CD4-positive, alpha-beta T cell (primary cell): ENCODE results near the gene DLGAP5. TPM values are rescaled to one million over a fixed set of nuclear protein-coding genes. Genes with fewer than 3 reads are reported as not detected.

ENCODE experiments used
- ATAC-seq: fragments of 200-7000 bp; cut with Tn5 transposase; one replicate; pipeline ENCODE4 v1.10.0; 2022; ENCODE audit warnings: mild to moderate bottlenecking; ENCODE audit not compliant: poor library complexity
- CTCF ChIA-PET: fragments of 350-600 bp; sonication (Branson Sonifier 250); formaldehyde crosslinking; loops from one replicate; lab custom pipeline; 2021; ENCODE audit warnings: antibody characterized with exemption, inconsistent platforms; lab: Charles Lee
- POLR2A ChIA-PET: fragments of 350-600 bp; sonication (Branson Sonifier 250); formaldehyde crosslinking; loops from one replicate; lab custom pipeline; 2021; ENCODE audit warnings: antibody characterized with exemption, inconsistent platforms; lab: Charles Lee
- DNase-seq, 14 experiments: peaks; one replicate each; pipeline ENCODE4 v3.0.0-alpha.2; 2013 to 2020; ENCODE audit warnings: mixed read lengths in 2 of 14
- H3K27ac ChIP-seq, 2 donors: one replicate each; pipeline versions ENCODE4 v1.5.1 to v1.7.0; 2013; ENCODE audit warnings: low read length in 2 of 2, low read depth in 1 of 2, mild to moderate bottlenecking in 1 of 2
- H3K27me3 ChIP-seq, 2 experiments: 1 replicate in 1 of 2; 2 replicates in 1 of 2; pipeline versions ENCODE4 v1.6.1 to v1.7.0; 2013; ENCODE audit warnings: low read length in 2 of 2, control low read depth in 1 of 2, mild to moderate bottlenecking in 1 of 2, moderate library complexity in 1 of 2; ENCODE audit not compliant: insufficient read depth in 2 of 2, control insufficient read depth in 1 of 2
- H3K36me3 ChIP-seq: one replicate; pipeline ENCODE4 v1.6.1; 2013; ENCODE audit warnings: low read length, control low read depth; ENCODE audit not compliant: insufficient read depth
- H3K4me1 ChIP-seq: one replicate; pipeline ENCODE4 v1.6.1; 2013; ENCODE audit warnings: low read length, control low read depth; ENCODE audit not compliant: insufficient read depth
- H3K4me3 ChIP-seq: one replicate; pipeline ENCODE4 v1.5.1; 2013; ENCODE audit warnings: mild to moderate bottlenecking, low read length, moderate library complexity
- H3K9me3 ChIP-seq, 2 experiments: 1 replicate in 1 of 2; 2 replicates in 1 of 2; pipeline versions ENCODE4 v1.6.1 to v1.7.0; 2013; ENCODE audit warnings: low read length in 2 of 2, mild to moderate bottlenecking in 2 of 2, control low read depth in 1 of 2, moderate library complexity in 1 of 2; ENCODE audit not compliant: control insufficient read depth in 1 of 2, insufficient read depth in 1 of 2
- H3K27ac Mint-ChIP-seq: one replicate; pipeline ENCODE4 v1.8.0; 2020; ENCODE audit warnings: mixed read lengths
- H3K27me3 Mint-ChIP-seq: one replicate; pipeline ENCODE4 v1.8.0; 2021; ENCODE audit warnings: mixed read lengths
- H3K36me3 Mint-ChIP-seq: one replicate; pipeline ENCODE4 v1.8.0; 2021; ENCODE audit warnings: low read depth, mixed read lengths
- H3K4me1 Mint-ChIP-seq: one replicate; pipeline ENCODE4 v1.8.0; 2021; ENCODE audit warnings: low read depth, mixed read lengths
- H3K4me3 Mint-ChIP-seq: one replicate; pipeline ENCODE4 v1.8.0; 2020; ENCODE audit warnings: mild to moderate bottlenecking, mixed read lengths
- H3K9me3 Mint-ChIP-seq: one replicate; pipeline ENCODE4 v1.8.0; 2020; ENCODE audit warnings: mixed read lengths
- CTCF ChIP-seq: fragments of 200-600 bp; IDR thresholded peaks from one replicate; pipeline ENCODE4 v1.8.0; 2022; ENCODE audit warnings: antibody characterized with exemption, mild to moderate bottlenecking
- intact Hi-C, 2 experiments: fragments of 100-400 bp; cut with DNase I in 1 of 2; cut with micrococcal nuclease in 1 of 2; formaldehyde crosslinking; loops; one replicate each; pipeline versions ENCODE4 v1.15.1 to v1.9.0; 2023 to 2025; cut with DNase I, micrococcal nuclease
- total RNA-seq, 174 experiments: library from RNA in 2 of 174; stranded (reverse) in 2 of 174; gene quantifications; one replicate each; pipeline ENCODE4 v1.2.3 and lab custom pipeline; 2021 to 2026

The DLGAP5 gene
- total RNA-seq, 2 experiments from 2014 or later = 0.25 TPM; not detected in 1

GRCh38 chr14:55180434-55180833 is 11.0 kb downstream of the DLGAP5 start:
- no peak overlapping the region for H3K4me3 Mint-ChIP-seq
- peak in 1 of 14 experiments; percentile 13 for DNase-seq
- no peaks in the 10 kb centered on the region for H3K36me3 Mint-ChIP-seq
- H3K9me3 Mint-ChIP-seq = no peaks in the 10 kb centered on the region
- Histone ChIP-seq H3K4me3 (no peak overlapping the region), H3K36me3 (no peaks in the 10 kb centered on the region), H3K4me1 (peaks cover 5% of the 10 kb centered on the region), H3K27me3 (no peaks in the 10 kb centered on the region), H3K9me3 (no peaks in the 10 kb centered on the region), H3K27ac (peak overlapping the region in 1 of 2 donors; percentile 14)
- CTCF ChIA-PET = no interaction called here
- peaks cover 9% of the 10 kb centered on the region for H3K4me1 Mint-ChIP-seq
- ATAC-seq = no peak
- TF ChIP-seq CTCF = no peak
- no peaks in the 10 kb centered on the region for H3K27me3 Mint-ChIP-seq
- H3K27ac Mint-ChIP-seq = no peak overlapping the region
- intact Hi-C loops = no loop called here
- POLR2A ChIA-PET = no interaction called here

- TF ChIP-seq CTCF = no peak
These were observed 11.4 kb downstream of the DLGAP5 start for GRCh38 chr14:55180006-55180405.

GRCh38 chr14:55170526-55170925 is 20.9 kb downstream of the DLGAP5 start:
- H3K27ac Mint-ChIP-seq = no peak overlapping the region
- Histone ChIP-seq H3K27me3 (no peaks in the 10 kb centered on the region), H3K4me1 (no peaks in the 10 kb centered on the region), H3K4me3 (no peak overlapping the region), H3K36me3 (no peaks in the 10 kb centered on the region), H3K27ac (no peak overlapping the region), H3K9me3 (no peaks in the 10 kb centered on the region)
- H3K9me3 Mint-ChIP-seq = no peaks in the 10 kb centered on the region
- POLR2A ChIA-PET = interaction anchor here (0.6 to 0.7 kb wide), 2 partner anchors 116 to 119 kb away, joined by 3 read pairs; partner anchors contain the start of gene MAPK1IP1L
- no peaks in the 10 kb centered on the region for H3K27me3 Mint-ChIP-seq
- no peak overlapping the region for H3K4me3 Mint-ChIP-seq
- no peak for TF ChIP-seq CTCF
- no peaks in the 10 kb centered on the region for H3K4me1 Mint-ChIP-seq
- ATAC-seq = no peak
- DNase-seq = no peak
- H3K36me3 Mint-ChIP-seq = no peaks in the 10 kb centered on the region
- intact Hi-C loops = no loop called here
- CTCF ChIA-PET = interaction anchor here (3.1 kb wide), 1 partner anchor 10 kb away, joined by 8 read pairs; no protein-coding TSS in a partner anchor

More at GRCh38 chr14:55180006-55180405, 11.4 kb downstream of the DLGAP5 start:
- DNase-seq (no peak), ATAC-seq (no peak)
- H3K27me3 Mint-ChIP-seq = no peaks in the 10 kb centered on the region
- no peak overlapping the region for H3K27ac Mint-ChIP-seq
- H3K4me3 Mint-ChIP-seq = no peak overlapping the region
- Histone ChIP-seq H3K27ac (no peak overlapping the region), H3K4me1 (peaks cover 5% of the 10 kb centered on the region), H3K27me3 (no peaks in the 10 kb centered on the region), H3K36me3 (no peaks in the 10 kb centered on the region), H3K4me3 (no peak overlapping the region), H3K9me3 (no peaks in the 10 kb centered on the region)
- peaks cover 9% of the 10 kb centered on the region for H3K4me1 Mint-ChIP-seq
- H3K36me3 Mint-ChIP-seq = no peaks in the 10 kb centered on the region
- intact Hi-C loops = no loop called here
- ChIA-PET CTCF (no interaction called here), POLR2A (no interaction called here)
- no peaks in the 10 kb centered on the region for H3K9me3 Mint-ChIP-seq
